Ureter (tissue), 1 donor: ENCODE measurements around the gene SLC17A9. TPM values are rescaled to one million over a fixed set of nuclear protein-coding genes. Genes with fewer than 3 reads are reported as not detected.

Experiments
- DNase-seq: peaks from one replicate; pipeline ENCODE4 v3.0.0-alpha.2; 2020; ENCODE audit warnings: low spot score
- total RNA-seq: library from RNA; stranded (reverse); gene quantifications from one replicate; pipeline ENCODE4 v1.2.4, GENCODE V29; 2023
- donor health status: DM: yes; HTN: yes; CAD: no.

Gene SLC17A9
- total RNA-seq, 1 donor from 2014 or later, result 10.1 TPM

- no peak for DNase-seq
These were observed 29.9 kb downstream of the SLC17A9 start for GRCh38 chr20:62982124-62983075.

- DNase-seq, result no peak
These were observed 30.7 kb downstream of the SLC17A9 start for GRCh38 chr20:62983210-62983609.

GRCh38 chr20:62984666-62985443 lies 32.3 kb downstream of the SLC17A9 start:
- no peak for DNase-seq

- no peak for DNase-seq
These were observed 32.9 kb downstream of the SLC17A9 start for GRCh38 chr20:62985444-62985778.

- no peak for DNase-seq
These were observed 33.8 kb downstream of the SLC17A9 start for GRCh38 chr20:62986257-62986800.

- no peak for DNase-seq
These were observed 34.6 kb downstream of the SLC17A9 start for GRCh38 chr20:62987114-62987513.

- no peak for DNase-seq
These were observed 36.7 kb downstream of the SLC17A9 start for GRCh38 chr20:62989201-62989601.

- DNase-seq, result no peak
These were observed 37.9 kb downstream of the SLC17A9 start for GRCh38 chr20:62990306-62990825.

- no peak for DNase-seq
These were observed 38.8 kb downstream of the SLC17A9 start for GRCh38 chr20:62991196-62991807.

GRCh38 chr20:62991863-62992262 lies 39.4 kb downstream of the SLC17A9 start:
- DNase-seq, result no peak

GRCh38 chr20:62993856-62994494 lies 41.5 kb downstream of the SLC17A9 start:
- DNase-seq, result no peak

- no peak for DNase-seq
These were observed 42.4 kb downstream of the SLC17A9 start for GRCh38 chr20:62994869-62995281.

GRCh38 chr20:62995481-62995880 lies 43.0 kb downstream of the SLC17A9 start:
- DNase-seq, result no peak

GRCh38 chr20:62995898-62996595 lies 43.5 kb downstream of the SLC17A9 start:
- no peak for DNase-seq

- DNase-seq, result no peak
These were observed 44.1 kb downstream of the SLC17A9 start for GRCh38 chr20:62996596-62996982.

GRCh38 chr20:62997417-62998035 lies 45.0 kb downstream of the SLC17A9 start:
- DNase-seq, result no peak

GRCh38 chr20:62998449-62998848 lies 45.9 kb downstream of the SLC17A9 start:
- DNase-seq, result no peak

- DNase-seq, result no peak
These were observed 47.1 kb downstream of the SLC17A9 start for GRCh38 chr20:62999580-62999979.

- no peak for DNase-seq
These were observed 47.5 kb downstream of the SLC17A9 start for GRCh38 chr20:63000036-63000435.

- no peak for DNase-seq
These were observed 48.4 kb downstream of the SLC17A9 start for GRCh38 chr20:63000958-63001357.
